GM19395 (cell line): ENCODE measurements around the gene BPIFA1.

Experiments
- ATAC-seq: cut with Tn5 transposase; IDR thresholded peaks from one replicate; pipeline ENCODE4 v1.9.1; 2021; ENCODE audit warnings: mild to moderate bottlenecking, moderate library complexity; ENCODE audit not compliant: unreplicated experiment

The BPIFA1 gene

DNA sequence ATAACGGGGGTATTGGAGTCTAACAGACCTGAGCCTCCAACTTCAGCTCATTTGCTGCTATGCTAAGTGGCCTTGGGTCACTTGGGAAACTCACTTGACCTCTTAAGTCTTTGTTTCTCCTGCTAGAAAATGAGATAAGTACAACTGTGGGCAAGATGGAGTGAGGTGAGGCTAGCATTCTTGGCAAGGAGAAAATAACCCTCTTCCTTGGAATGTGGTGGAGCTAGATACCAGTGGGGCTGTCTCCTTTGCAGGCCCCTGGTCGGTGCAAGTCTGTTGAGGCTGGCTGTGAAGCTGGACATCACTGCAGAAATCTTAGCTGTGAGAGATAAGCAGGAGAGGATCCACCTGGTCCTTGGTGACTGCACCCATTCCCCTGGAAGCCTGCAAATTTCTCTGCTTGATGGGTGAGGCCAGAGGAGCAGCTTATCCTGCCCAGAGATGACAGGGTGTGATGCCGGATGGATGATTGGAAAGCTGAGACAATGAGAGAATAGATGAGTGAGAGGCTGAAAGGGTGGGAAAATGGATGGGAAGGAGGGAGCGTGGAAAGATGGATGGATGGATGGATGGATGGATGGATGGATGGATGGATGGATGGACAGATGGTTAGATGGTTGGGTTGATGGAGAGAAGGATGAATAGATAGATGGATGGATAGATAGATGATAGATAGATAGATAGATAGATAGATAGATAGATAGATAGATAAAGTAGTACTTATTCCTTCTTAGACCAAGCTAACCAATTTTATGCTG is 4.4 kb downstream of the BPIFA1 start:
- ATAC-seq = no peak

GRCh38 chr20:33240923-33241322 is 5.1 kb downstream of the BPIFA1 start:
- no peak for ATAC-seq

- ATAC-seq = no peak
Measured at GRCh38 chr20:33242319-33243100, 6.7 kb downstream of the BPIFA1 start.

DNA sequence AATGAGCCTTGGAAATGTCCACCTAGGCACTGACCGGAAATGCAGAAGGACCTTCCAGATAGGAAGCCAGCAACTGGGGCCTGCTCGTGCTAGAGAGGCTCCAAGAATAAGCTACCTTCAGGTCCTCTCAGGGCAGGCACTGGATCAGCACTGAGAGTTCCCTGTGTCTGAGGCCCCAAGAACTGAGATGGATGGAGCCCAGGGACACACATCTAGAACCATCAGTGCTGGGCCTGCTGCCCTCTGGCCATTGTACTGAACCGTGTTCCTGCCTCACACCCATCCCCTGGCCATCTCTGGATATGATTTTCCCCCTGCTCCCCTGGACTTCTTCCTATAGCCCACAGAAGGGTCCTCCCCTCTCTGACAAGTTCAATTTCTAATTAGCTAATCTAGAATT is 10.3 kb downstream of the BPIFA1 start:
- no peak for ATAC-seq

- no peak for ATAC-seq
Measured at GRCh38 chr20:33249456-33249855, 13.7 kb downstream of the BPIFA1 start.

DNA sequence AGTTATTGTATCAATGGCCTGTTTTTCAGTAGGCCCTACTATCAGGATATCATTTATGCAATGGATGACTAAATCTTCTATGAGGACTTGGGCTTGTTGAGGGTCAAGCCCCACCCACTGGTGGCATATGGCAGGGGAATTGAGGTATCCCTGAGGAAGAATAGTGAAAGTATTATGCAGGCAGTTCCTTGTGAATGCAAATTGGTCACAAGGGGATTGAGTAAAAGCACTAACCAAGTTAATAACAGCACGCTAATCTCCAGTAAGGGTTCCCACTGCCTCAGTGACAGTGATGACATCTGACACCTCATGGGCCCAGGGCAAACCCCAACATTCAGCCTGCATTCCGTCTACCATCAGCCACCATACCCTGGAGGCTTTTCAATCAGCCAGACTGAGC is 14.9 kb downstream of the BPIFA1 start:
- no peak for ATAC-seq

DNA sequence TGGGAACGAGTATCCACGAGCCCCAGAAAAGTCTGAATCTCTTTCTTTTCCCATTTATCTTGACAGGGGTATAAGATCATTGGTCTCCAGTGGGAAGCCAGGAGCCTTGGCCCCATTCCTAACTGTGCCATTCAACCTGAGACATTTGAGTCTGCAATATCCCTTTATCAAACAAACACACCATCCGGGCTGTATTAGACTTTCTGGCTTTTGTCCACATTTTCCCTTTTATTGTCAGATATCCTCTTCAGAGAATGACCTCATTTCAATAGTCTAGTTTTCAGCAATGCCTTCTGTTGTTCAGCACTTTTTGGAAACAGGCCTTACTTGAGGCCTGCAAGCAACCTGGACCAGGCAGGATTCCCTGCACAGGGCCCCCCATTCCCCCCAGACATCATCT is 15.7 kb downstream of the BPIFA1 start:
- no peak for ATAC-seq

DNA sequence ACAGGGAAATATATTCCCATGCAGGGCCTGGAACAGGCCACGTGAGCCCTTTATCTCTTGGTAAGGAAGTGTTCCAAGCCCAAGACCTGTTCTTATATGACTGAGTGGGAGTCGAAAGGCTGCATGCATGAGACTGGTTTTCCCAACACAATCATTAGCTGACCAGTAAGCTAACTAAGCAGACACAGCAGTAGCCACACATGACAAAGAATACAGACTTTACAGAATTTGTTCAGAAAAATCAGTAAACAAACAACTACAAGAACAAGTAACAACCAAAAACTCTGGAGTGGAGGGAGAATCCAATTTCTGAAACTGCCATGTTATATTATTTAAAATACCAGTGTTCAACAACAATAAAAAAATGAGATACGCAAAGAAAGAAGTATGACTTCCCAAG is 16.7 kb downstream of the BPIFA1 start:
- ATAC-seq = no peak

- ATAC-seq = no peak
Measured at GRCh38 chr20:33255005-33255404, 19.2 kb downstream of the BPIFA1 start.

DNA sequence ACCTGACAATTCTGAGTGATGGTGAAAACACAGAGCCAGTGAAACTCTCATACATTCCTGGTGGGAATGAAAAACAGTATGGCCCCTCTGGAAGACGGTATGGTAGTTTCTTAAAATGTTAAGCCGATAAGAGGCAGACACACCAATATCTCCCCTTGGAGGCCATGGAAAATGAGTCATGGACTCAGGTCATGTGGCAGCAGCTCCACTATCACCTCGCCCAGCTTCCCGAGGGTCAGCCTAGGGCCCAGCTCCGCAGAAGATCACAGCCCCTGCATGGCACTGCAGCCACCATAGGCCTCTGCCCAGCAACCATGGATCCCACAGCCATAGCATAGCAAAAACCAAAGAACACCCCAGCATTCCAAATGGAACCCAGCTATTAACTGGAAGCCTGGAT is 21.4 kb downstream of the BPIFA1 start:
- no peak for ATAC-seq

DNA sequence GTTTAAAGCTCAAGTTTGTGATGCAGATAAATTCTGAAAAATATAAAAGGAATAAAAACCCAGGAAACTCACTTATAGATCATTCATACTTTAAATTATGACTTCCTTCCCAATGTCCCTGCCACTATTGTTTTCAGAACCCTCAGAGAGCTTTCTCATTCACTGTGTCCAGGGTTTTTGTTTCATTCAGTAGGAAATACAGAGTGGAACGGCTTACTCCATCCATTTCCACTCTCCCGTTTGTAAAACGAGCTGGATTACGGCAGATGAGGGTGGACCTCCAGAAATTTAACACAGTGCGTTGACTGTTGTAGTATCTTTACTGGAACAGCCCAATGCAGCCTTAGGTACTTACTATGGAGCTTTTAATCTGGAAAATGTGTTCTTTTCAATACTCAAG is 23.6 kb downstream of the BPIFA1 start:
- ATAC-seq = no peak

- no peak for ATAC-seq
Measured at GRCh38 chr20:33261465-33261864, 25.7 kb downstream of the BPIFA1 start.

GRCh38 chr20:33262658-33263065 is 26.9 kb downstream of the BPIFA1 start:
- no peak for ATAC-seq

DNA sequence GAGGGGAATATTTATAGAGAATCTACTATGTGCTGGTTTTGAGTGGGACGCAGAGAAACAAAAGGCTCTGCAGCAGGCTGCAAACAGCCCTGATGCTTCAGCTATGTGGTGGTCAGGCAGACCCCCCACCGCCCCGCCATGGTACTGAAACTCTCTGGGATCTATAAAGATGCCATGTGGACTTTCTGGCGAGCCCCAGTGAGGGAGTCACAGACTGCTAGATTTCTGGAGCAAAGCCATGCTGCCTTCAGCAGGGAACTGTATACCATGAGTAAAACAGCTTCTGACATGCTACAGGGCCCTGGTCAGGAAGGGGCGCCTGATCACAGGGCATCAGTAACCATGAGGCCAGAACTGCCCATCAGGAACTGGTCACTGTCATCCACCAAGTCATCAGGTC is 28.0 kb downstream of the BPIFA1 start:
- ATAC-seq = no peak

GRCh38 chr20:33267701-33268100 is 31.9 kb downstream of the BPIFA1 start:
- no peak for ATAC-seq

- no peak for ATAC-seq
Measured at GRCh38 chr20:33272155-33272873, 36.5 kb downstream of the BPIFA1 start.

- no peak for ATAC-seq
Measured at GRCh38 chr20:33273117-33273851, 37.5 kb downstream of the BPIFA1 start.

GRCh38 chr20:33275215-33275614 is 39.4 kb downstream of the BPIFA1 start:
- ATAC-seq = no peak

DNA sequence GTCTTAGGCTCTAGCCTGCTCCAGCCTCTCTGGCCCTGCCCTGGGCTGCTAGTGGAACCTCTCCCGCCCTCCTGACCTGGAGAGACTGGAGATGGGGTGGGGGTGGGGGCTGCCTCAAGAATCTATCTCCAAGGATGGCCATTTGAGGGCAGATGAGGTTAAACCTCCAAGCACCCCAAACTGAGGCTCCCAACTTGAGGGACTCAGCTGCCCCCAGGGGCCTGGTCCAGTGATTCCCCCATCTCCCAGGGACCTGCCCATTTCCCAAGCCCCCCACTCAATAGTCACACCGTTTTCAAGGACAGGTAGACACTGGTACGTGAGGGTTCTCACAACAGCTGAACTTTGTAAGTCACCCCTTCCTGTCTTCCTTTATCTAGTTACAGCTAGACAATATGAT is 40.1 kb downstream of the BPIFA1 start:
- no peak for ATAC-seq

GRCh38 chr20:33276303-33277113 is 40.7 kb downstream of the BPIFA1 start:
- no peak for ATAC-seq
